GM21576 (cell line): ENCODE results near the gene THADA.
"Not testable (repeated sequence)": the region's sequence is repeated elsewhere in the genome, so short reads cannot be mapped to it uniquely, and the experiment has no call there.

ENCODE experiments used
- ATAC-seq: cut with Tn5 transposase; IDR thresholded peaks from one replicate; pipeline ENCODE4 v1.9.1; 2021; ENCODE audit warnings: mild to moderate bottlenecking, moderate library complexity; ENCODE audit not compliant: unreplicated experiment

Gene THADA

GRCh38 chr2:43285987-43286386 lies 309.9 kb downstream of the THADA start:
- no peak for ATAC-seq

- ATAC-seq: no peak
Observed at GRCh38 chr2:43284967-43285366, 310.9 kb downstream of the THADA start.

GRCh38 chr2:43284347-43284746 lies 311.5 kb downstream of the THADA start:
- ATAC-seq: not testable (repeated sequence)

DNA sequence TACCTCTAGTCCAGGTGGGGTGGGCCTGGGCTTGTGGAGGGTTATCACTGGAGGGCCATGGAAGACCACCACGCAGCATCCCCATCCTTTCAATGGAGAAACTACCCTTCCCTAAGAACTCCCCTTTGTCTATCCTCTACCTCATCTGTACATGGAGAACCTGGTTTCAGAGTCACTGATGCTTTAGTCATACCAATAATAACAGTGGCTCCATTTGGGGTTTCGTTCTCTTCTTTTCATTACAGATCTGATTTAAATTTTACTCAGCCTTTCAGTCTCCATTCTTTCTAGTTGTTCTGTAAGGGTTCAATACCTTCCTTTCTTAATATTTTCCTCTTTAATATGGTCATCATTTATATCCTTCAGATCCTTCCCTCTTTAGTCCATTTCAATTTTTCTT lies 314.8 kb downstream of the THADA start:
- ATAC-seq: no peak

DNA sequence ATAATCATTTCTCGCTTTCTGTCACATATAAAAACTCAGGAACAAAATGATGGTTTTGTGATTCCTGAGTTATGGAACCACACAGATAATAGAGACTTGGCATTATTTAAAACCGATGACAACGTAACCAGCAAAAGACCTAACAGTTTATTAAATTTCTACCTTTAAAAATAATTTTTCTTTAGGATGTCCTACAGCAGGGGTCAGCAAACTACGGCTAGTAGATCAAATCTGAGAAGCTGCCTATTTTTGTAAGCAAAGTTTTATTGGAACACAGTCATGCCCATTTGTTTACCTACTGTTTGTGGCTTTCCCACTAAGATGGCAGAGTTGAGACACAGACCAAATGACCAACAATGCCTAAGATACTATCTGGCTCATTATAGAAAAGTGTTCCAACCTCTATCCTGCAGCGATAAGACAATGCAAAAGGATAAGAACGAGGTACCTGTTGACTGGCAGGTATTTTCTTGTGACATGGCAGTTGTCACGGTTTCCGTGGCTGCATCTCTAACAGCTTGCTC lies 316.5 kb downstream of the THADA start:
- ATAC-seq: no peak

- ATAC-seq: no peak
Observed at GRCh38 chr2:43278564-43279220, 317.1 kb downstream of the THADA start.

- ATAC-seq: no peak
Observed at GRCh38 chr2:43276962-43277391, 318.9 kb downstream of the THADA start.

- no peak for ATAC-seq
Observed at GRCh38 chr2:43276266-43276941, 319.4 kb downstream of the THADA start.

DNA sequence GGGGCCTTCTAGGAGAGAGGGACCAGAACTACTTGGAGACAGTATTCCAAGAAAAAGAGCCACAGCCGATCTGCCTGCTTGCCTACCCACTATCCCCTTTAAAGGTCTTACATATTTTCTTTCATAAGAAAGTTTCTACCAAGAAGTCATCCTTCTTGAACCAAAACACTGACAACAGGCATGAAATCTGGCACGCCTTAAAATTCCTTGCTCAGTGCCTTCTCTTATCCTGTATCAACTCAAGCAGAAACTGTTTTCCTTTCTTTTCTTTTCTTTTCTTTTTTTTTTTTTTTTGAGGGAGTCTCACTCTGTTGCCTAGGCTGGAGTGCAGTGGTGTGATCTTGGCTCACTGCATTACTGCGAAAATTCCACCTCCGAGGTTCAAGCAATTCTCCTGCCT lies 321.1 kb downstream of the THADA start:
- ATAC-seq: no peak

GRCh38 chr2:43274055-43274454 lies 321.8 kb downstream of the THADA start:
- ATAC-seq: no peak

GRCh38 chr2:43273529-43273928 lies 322.3 kb downstream of the THADA start:
- ATAC-seq: no peak

DNA sequence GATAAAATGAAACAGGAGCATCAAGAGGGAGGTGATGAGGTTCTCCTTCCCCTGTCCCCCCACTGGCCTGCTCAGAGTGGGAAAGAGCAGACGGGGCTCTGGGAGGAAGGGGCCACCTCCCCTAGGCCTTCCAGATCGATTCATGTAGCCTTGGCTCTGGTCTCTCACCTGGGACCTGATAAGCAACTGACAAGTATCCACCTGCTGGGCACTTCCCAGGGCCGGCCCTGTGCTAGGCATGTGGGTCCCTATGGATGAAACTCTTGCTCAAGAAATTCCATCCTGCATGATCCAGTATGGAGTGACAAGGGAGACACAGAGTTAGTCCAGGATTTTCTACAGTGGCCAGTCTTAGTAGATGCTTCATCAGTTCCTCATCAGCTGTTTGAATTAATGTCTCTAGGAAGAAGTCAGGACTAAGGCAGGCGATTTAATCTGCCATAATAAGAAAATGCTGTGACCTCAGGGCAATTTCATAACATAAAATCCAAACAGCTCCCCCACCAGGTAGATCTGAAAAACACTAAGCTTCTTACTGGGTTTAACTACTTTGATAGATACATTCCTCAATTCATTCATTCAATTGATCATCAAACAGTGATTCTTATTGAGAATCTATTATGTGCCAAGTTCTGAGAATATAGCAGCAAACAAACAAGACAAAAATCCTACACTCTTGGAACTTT lies 324.8 kb downstream of the THADA start:
- no peak for ATAC-seq

DNA sequence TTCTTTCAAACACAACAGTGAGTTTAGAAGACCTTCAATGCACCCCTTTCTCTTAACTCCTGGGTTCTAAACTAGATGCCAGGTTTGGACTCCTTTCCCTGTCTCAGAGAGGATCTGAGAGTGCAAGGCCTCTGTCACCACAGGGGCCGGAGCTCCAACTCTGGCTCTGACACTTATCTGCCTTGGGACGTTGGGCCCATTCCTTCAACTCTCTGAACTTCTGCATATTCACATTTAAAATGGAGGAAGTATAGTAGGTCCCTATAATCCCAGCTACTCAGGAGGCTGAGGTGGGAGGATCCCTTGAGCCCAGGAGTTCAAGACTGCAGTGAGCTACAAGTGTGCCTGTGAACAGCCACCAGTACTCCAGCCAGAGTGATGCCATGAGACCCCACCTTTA lies 325.4 kb downstream of the THADA start:
- no peak for ATAC-seq

GRCh38 chr2:43269706-43270105 lies 326.1 kb downstream of the THADA start:
- no peak for ATAC-seq

GRCh38 chr2:43269074-43269572 lies 326.7 kb downstream of the THADA start:
- ATAC-seq: no peak

- ATAC-seq: no peak
Observed at GRCh38 chr2:43268066-43268953, 327.5 kb downstream of the THADA start.

DNA sequence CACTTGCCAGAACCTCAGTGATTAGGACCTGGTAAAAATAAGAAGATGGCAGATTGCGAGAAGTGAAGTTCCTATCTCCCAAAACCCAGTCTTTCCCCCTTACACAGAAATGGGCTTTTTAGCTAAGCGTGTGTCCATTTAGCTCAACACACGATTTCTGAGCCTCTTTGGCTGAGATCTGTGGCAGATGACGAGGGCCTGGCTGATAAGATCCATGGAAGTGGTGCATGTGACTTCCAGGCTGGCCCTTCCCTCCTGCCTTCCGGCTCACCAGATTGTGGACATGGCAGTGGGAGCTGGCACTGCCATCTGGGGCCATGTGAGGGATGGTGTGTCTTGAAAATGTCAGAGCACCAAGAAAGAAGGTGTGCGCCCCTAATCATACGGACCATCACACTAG lies 328.5 kb downstream of the THADA start:
- no peak for ATAC-seq

DNA sequence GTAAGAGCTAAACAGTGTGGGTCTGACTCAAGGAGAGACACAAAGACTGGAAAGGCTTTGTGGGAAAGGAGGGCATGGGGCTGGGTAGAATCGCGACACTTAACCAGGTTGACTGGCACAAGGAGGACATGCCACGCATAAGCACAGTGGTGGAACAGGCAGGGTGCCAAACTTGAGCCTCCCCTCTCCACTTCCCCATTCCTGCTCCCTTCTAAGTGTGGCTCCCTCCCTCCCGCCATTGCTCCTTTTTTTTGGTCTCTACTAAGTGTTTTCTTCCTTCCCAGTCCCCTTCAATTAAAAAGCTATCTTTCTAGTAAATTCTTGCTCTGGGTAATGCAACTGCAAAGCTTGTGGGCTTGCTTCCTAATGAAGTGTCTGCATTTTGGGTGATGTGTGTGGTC lies 329.1 kb downstream of the THADA start:
- no peak for ATAC-seq

DNA sequence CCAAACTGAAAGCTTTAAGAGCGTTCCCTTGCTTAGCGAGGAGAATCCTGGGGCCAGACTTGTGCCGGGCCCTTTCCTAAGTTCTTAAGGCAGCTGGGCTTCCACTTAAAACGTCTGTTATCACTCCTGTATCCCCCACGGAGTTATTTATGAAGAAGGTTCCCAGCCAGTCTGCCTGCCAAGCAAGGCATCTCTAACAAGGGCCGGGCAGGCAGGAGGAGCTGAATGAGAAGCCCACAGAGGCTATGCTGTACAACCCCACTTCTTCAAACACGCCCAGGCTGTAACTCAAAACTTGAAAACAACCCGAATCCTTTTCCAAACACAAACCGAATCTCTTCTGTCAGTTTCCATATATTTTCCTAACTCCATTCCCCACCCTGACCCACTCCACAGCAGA lies 330.4 kb downstream of the THADA start:
- ATAC-seq: no peak

- ATAC-seq: no peak
Observed at GRCh38 chr2:43265001-43265400, 330.8 kb downstream of the THADA start.

DNA sequence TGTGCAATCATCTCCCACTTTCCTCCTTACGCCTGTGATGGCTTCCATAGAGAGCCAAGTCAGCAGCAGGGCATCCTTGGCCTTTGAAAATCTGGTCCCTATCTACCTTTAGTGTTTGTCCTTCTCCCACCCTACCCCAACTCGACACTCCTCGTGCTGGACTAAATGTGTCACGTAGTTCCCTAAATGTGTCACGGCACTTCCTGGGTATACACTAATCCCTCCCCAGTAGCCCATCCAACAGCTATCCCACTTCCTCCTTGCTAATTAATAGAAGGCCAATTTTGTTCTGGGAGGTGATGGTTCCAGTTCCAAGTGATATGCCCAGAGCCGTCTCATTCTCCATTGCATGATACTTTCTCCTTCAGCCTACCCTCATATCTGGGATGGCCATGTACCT lies 332.9 kb downstream of the THADA start:
- no peak for ATAC-seq
